Measurements from ENCODE around the gene BCAP29. TPM values are rescaled to one million over a fixed set of nuclear protein-coding genes. Genes with fewer than 3 reads are reported as not detected.

Gene BCAP29
- total RNA-seq, 1 donor from 2014 or later, result 44.5 TPM

GRCh38 chr7:107666790-107667189 lies 86.7 kb downstream of the BCAP29 start:
- Mint-ChIP-seq H3K4me1 (ENCODE audit: low read depth) (peaks cover 12% of the 10 kb centered on the region), H3K27ac (no peak overlapping the region), H3K4me3 (no peak overlapping the region), H3K27me3 (ENCODE audit: insufficient read depth) (peaks cover 1% of the 10 kb centered on the region), H3K9me3 (no peaks in the 10 kb centered on the region), H3K36me3 (ENCODE audit: low read depth) (peaks cover 6% of the 10 kb centered on the region)
- DNase-seq (ENCODE audit: low spot score), result no peak
- intact Hi-C loops (cut with micrococcal nuclease), result loop anchor here (10.0 kb wide), 3 partner anchors 202 to 1382 kb away; partner anchors contain the start of genes NAMPT and PIK3CG

GRCh38 chr7:107667341-107667740 lies 87.3 kb downstream of the BCAP29 start:
- H3K4me3 Mint-ChIP-seq, result no peak overlapping the region
- no peaks in the 10 kb centered on the region for H3K9me3 Mint-ChIP-seq
- peaks cover 1% of the 10 kb centered on the region for H3K27me3 Mint-ChIP-seq (ENCODE audit: insufficient read depth)
- H3K4me1 Mint-ChIP-seq (ENCODE audit: low read depth), result peaks cover 6% of the 10 kb centered on the region
- H3K36me3 Mint-ChIP-seq (ENCODE audit: low read depth), result peaks cover 6% of the 10 kb centered on the region
- intact Hi-C loops (cut with micrococcal nuclease), result loop anchor here (10.0 kb wide), 3 partner anchors 203 to 1383 kb away; partner anchors contain the start of genes NAMPT and PIK3CG
- no peak overlapping the region for H3K27ac Mint-ChIP-seq
- DNase-seq (ENCODE audit: low spot score), result no peak

- Mint-ChIP-seq H3K4me3 (no peak overlapping the region), H3K36me3 (ENCODE audit: low read depth) (peaks cover 12% of the 10 kb centered on the region), H3K4me1 (ENCODE audit: low read depth) (peaks cover 4% of the 10 kb centered on the region), H3K27ac (no peak overlapping the region), H3K27me3 (ENCODE audit: insufficient read depth) (peaks cover 1% of the 10 kb centered on the region), H3K9me3 (no peaks in the 10 kb centered on the region)
- DNase-seq (ENCODE audit: low spot score), result no peak
- intact Hi-C loops (cut with micrococcal nuclease), result loop anchor here (10.0 kb wide), 3 partner anchors 203 to 1383 kb away; partner anchors contain the start of genes NAMPT and PIK3CG
Observed at GRCh38 chr7:107668296-107668695, 88.2 kb downstream of the BCAP29 start.

Other genes starting within 250 kb of the BCAP29 start
- not detected in 2 replicates for gene GPR22, start 110.2 kb upstream of the BCAP29 start, total RNA-seq
- gene COG5, start 16.3 kb upstream of the BCAP29 start, total RNA-seq, result 36.5 and 39.1 TPM in 2 replicates
- 11.8 and 13.5 TPM in 2 replicates for gene DUS4L, start 16.3 kb upstream of the BCAP29 start, total RNA-seq
- 7.2 and 7.9 TPM in 2 replicates for gene SLC26A4, start 80.6 kb downstream of the BCAP29 start, total RNA-seq
- 46.9 and 49.6 TPM in 2 replicates for gene CBLL1, start 163.9 kb downstream of the BCAP29 start, total RNA-seq
- gene SLC26A3, start 223.0 kb downstream of the BCAP29 start, total RNA-seq, result not detected in 2 replicates

All from activated T-helper 1 cell treated with anti-CD3 and anti-CD28 coated beads, Interleukin-12 subunit alpha, Interleukin-12 subunit beta, Interleukin-2, Interleukin-4 antibody, amounts not matched to agents 30 ng/mL and 10 ng/mL and 1 ng/mL, durations not matched to agents 14 hours and 24 hours and 36 hours (primary cell).